T-helper 2 cell treated with Interferon-gamma antibody and Interleukin-4, amounts not matched to agents 100 ng/mL and 5 ng/mL, for 36 hours (primary cell): ENCODE measurements around the gene CPXM1. TPM values are rescaled to one million over a fixed set of nuclear protein-coding genes. Genes with fewer than 3 reads are reported as not detected.

ENCODE experiments used
- intact Hi-C: fragments of 100-400 bp; cut with micrococcal nuclease; formaldehyde crosslinking; loops from one replicate; pipeline ENCODE4 v1.15.1; 2023
- total RNA-seq: library from RNA; stranded (reverse); gene quantifications from 2 replicates; pipeline ENCODE4 v1.2.3, GENCODE V29; 2022

The CPXM1 gene
- total RNA-seq, 1 donor from 2014 or later: 0.45 TPM

- intact Hi-C loops: no loop called here
Measured at GRCh38 chr20:2767768-2768631, 32.4 kb downstream of the CPXM1 start.

GRCh38 chr20:2763186-2763585, 37.2 kb downstream of the CPXM1 start:
- intact Hi-C loops: no loop called here

DNA sequence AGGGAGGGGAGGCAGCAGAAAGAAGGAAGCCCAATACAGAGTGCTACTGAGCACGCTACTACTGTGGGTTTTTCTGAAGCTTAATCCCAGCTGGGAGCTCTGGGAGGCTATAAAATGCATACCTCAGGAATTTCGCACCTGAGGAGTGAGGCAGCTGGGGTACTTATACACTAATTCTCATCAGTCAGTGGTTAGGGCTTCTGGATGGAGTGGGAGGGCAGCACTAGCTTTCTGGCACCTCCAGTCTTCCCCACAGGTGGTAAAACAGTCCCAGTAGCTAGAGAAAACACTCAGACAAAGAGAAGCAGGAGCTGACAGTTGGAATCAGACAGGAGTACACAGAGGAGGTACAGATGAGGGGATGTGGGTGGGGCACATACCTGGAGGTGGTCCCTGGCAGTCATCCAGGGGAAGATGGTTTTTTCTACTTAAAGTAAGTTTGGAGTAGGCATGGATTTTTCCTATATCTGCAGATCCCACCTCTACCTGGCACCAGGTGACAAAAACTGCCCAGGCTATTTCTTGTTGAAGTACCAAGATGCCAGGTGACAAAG, 37.8 kb downstream of the CPXM1 start:
- intact Hi-C loops: no loop called here

DNA sequence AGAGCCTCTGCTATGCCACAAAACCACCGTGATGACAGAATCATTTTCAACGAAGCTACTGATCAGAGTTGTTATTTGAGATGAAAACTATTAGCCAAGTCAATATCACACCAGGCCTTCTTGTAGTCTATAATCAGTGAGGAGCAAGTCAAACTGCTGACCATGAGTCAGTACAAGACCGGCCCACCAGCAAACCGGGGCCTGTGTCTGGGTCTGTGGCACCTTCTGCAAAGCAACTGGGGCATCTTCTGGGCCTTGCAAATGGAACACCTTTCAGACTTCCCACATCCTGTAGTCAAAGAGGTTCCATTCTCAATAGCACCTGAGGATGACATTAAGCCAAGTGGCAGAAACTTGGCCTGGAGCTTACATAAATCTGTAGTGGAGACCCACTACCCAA, 38.5 kb downstream of the CPXM1 start:
- intact Hi-C loops: no loop called here

GRCh38 chr20:2760952-2761305, 39.5 kb downstream of the CPXM1 start:
- intact Hi-C loops: no loop called here

DNA sequence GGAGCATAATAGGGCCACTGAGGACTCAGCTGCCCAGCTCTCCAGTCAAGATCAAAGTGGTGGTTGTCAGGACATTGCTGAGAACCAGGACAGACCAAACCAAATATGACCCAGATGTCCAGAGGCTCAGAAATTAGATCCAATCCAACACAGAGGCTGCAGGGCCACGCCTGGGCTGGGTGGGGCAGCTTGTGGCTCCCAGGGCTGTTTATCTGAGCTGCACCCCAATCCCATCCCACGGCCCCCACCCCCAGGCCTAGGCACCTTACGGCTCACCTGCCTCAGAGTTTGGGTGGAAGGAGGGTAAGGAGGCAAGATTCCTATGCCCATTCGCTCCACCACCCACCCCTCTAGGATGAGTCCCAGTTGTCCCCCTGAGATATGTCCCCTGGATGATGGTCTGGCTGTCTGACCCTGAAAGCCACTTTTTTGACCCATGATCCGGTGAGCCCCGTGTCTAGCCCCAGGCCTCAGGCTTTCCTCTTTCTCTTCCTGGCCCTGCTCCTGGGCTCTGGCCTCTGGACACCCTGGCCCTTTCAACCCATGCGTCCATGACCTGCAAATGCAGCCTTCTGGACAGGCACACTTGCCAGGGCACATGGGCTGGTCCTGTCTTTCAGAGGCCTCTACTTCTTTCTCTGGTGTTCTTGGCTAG, 40.0 kb downstream of the CPXM1 start:
- intact Hi-C loops: no loop called here

- intact Hi-C loops: no loop called here
Measured at GRCh38 chr20:2759603-2760296, 40.7 kb downstream of the CPXM1 start.

DNA sequence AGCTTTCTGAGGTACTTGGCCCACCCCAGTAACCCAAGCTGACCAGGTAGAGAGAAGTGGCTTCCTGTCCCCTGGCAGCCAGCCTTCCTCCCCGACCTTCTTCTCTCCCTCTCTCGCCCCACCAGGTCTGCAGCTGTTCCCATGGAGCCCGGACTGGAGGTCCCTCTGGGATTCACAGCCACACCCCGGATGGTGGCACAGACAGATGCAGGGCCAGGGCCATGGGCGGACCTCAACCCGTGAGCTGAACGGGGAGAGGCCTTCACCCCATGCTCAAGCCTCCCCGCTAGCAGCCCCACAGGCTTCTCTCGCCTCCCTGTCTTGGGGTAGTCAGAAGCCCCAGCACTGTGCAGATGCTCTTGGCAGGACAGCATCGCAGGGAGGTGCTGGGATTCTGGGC, 41.3 kb downstream of the CPXM1 start:
- intact Hi-C loops: no loop called here

- intact Hi-C loops: no loop called here
Measured at GRCh38 chr20:2757969-2758368, 42.5 kb downstream of the CPXM1 start.

- intact Hi-C loops: no loop called here
Measured at GRCh38 chr20:2757001-2757400, 43.4 kb downstream of the CPXM1 start.

DNA sequence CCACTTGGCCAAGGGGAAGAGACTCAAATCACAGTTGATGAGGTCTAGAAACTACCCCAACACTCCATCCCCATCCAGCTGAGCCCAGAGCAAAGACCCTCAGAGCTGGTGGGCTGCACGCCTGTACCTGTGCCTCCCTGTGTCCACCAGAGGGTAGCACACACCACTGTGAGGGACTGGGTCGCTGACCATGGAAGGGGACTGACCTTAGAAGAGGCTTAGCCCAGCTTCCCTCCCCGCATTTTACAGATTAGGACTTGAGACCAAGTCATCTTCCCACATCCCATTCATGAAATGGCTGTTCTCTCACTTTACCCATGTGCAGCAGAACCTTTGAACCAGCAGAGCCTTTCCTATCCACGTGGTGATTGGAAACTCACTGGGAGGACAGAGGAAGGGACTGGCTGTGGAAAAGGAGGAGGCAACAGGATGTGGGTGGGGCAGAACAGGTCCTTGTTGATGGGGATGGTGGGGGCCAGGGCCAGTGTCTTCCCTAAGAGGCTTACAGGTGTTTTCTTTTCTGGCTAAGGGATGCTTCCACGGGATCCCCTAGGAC, 44.3 kb downstream of the CPXM1 start:
- intact Hi-C loops: no loop called here

- intact Hi-C loops: no loop called here
Measured at GRCh38 chr20:2755451-2756055, 44.9 kb downstream of the CPXM1 start.

- intact Hi-C loops: no loop called here
Measured at GRCh38 chr20:2754424-2754823, 46.0 kb downstream of the CPXM1 start.

- intact Hi-C loops: loop anchor here (2.0 kb wide), 1 partner anchor 65 kb away; no protein-coding TSS in a partner anchor
Measured at GRCh38 chr20:2753461-2754040, 46.9 kb downstream of the CPXM1 start.

DNA sequence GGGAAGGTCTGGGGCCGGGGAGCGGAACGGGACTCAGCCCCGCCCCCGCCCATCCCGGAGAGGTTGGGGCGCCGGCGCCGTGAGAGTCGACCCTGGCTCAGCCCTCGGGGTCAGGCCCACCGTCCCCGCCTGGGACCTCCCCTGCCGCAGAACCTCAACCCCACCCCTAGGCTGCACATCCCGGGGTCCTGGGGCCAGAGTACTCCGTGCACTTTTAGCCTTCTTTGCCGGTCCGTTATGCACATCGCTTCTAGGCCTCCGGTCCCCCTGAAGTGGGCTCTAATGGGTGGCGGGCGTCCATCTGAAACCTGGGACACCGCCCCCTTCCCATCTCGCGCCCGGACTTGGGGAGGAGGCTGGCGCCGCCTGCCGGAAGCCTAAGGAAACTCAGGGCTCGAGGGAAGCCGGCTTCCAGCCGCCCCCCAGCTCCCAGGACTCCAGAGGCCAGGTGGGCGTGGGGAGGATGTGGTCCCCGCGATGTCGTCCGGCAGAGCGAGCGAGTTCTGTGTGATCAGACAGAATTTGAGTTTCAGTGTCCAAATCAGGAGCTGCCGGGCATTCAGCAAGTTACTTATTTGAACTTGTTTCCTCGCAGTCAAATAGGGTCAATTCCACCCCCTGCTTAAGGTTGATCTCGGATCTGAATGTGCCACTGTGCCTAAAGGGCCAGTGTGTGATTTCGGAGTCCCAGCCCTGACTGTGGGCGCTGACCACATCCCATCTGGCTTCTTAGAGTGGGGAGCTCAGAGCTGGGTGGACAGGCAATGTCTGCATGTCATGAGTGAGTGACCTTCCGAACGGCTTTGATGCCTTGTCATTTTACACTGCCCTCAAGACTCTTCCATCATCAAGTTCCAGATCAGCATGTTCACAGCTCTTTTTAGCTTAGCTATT, 47.6 kb downstream of the CPXM1 start:
- intact Hi-C loops: loop anchor here (1.0 to 2.0 kb wide), 2 partner anchors 12 to 64 kb away; no protein-coding TSS in a partner anchor

DNA sequence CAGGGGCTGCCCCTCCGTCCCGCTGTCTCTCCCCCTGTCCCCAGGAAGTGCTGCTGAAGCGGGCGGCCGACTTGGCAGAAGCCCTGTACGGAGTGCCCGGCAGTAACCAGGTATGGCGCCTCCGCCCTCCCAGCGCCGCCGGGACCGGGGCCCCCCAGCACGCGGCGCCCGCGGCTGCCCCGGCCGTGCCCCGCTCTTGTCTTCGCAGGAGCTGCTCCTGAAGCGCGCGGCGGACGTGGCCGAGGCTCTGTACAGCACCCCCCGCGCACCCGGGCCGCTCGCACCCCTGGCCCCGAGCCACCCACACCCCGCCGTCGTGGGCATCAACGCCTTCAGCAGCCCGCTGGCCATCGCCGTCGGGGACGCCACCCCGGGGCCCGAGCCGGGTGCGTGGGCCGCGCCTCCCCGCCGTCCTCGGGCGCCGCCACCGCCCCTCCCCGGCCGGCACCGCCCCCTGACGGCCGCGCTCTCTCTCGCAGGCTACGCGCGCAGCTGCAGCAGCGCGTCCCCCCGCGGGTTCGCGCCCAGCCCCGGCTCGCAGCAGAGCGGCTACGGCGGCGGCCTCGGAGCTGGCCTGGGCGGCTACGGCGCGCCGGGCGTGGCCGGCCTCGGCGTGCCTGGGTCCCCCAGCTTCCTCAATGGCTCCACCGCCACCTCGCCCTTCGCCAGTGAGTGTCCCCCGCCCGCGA, 48.4 kb downstream of the CPXM1 start:
- intact Hi-C loops: loop anchor here (1.0 to 2.0 kb wide), 2 partner anchors 11 to 63 kb away; no protein-coding TSS in a partner anchor

GRCh38 chr20:2751347-2751877, 49.0 kb downstream of the CPXM1 start:
- intact Hi-C loops: no loop called here

DNA sequence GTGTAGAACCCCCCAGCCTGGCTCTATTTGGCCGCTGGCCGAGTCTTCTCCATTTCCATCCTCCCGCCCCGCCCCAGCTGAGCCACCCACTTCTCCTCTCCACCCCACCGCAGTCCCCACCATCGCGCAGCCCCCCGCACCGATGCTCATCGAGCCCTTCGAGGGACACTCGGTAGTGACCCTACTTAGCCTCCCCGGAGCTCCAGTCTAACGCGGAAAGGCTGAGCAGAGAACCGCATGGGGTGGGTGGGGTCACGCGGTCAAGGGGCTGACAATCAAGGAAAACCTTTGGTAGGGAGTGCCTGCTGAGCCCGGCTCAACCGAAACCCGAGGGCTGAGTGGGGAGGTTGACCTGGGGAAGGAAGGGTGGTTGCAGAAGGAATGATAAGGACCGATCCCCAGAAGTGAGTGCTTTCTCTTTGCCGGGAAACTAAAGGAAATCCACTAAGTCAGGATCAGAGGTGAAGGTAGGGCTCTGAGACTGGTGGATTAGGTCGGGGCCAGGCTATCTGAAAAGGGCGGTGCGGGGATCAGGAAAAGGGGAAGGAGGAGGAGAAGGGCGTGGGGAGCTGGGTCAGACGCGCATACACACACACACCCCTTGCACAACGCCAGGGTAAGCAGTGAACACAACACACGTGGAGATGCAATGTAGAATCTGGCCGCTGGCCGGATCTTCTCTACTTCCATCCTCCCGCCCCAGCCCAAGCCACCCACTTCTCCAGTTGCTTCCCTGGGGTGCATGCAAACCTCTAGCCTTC, 49.8 kb downstream of the CPXM1 start:
- intact Hi-C loops: no loop called here
